ENCODE results near the gene PABPN1L. TPM values are rescaled to one million over a fixed set of nuclear protein-coding genes. Genes with fewer than 3 reads are reported as not detected.
"Not testable (repeated sequence)": the region's sequence is repeated elsewhere in the genome, so short reads cannot be mapped to it uniquely, and the experiment has no call there.

The PABPN1L gene
- total RNA-seq, 2 donors from 2014 or later, result not detected

- intact Hi-C loops (cut with DNase I), result no loop called here
- DNase-seq (ENCODE audit: low spot score), result no peak
These were observed 26.5 kb downstream of the PABPN1L start for GRCh38 chr16:88839745-88840599.

DNA sequence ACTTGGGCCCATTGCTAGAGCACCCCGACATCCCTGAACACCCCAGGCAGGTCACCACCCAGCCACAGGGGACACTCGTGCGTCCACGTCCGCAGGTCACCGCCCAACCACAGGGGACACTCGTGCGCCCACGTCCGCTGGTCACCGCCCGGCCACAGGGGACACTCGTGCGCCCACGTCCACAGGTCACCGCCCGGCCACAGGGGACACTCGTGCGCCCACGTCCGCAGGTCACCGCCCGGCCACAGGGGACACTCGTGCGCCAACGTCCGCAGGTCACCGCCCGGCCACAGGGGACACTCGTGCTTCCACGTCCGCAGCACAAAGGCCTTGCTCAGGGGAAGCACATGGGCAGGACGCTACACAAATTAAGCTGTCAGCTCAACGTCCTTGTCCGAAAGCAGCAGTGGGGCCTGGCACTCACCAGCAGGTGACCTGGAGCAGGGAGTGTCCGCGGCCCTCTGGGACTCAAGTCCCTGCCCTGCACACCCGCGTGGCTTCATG, 27.4 kb downstream of the PABPN1L start:
- intact Hi-C loops (cut with DNase I), result no loop called here
- no peak for DNase-seq (ENCODE audit: low spot score)

DNA sequence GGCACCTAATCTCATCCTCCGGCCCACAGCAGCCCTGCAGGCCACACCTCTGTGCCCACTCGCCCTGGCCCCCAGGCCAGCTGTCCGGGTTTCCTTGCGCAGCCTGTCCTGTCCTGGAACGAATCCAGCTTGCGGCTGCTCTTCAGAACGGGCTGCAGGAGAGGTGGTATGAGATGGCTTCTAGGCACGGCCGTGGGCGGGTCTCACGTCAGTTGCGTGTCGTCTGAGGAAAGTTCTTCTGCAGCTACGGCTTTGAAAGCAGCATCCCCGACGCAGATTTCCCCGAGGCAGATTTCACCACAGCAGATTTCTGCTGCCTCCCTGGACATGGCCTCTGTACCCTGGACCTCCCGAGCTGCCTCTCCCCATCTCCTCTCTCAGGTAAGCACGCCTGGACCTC, 27.9 kb downstream of the PABPN1L start:
- DNase-seq (ENCODE audit: low spot score), result no peak
- intact Hi-C loops (cut with DNase I), result no loop called here

- no peak for DNase-seq (ENCODE audit: low spot score)
- intact Hi-C loops (cut with DNase I), result no loop called here
These were observed 28.7 kb downstream of the PABPN1L start for GRCh38 chr16:88837806-88838205.

- intact Hi-C loops (cut with DNase I), result no loop called here
- no peak for DNase-seq (ENCODE audit: low spot score)
These were observed 29.7 kb downstream of the PABPN1L start for GRCh38 chr16:88836791-88837190.

DNA sequence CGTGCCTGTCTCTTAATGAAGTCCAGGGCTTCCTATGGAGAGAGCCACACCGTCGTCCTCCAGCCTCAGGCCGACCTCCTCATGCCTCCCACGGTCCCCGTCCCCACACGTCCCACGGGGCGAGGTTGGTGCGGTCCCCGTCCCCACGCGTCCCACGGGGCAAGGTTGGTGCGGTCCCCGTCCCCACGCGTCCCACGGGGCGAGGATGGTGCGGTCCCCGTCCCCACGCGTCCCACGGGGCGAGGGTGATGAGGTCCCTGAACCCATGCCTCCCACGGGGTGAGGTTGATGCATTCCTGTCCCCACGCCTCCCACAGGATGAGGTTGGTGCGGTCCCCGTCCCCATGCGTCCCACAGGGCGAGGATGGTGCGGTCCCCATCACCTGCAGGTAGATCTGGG, 30.6 kb downstream of the PABPN1L start:
- DNase-seq (ENCODE audit: low spot score), result no peak
- intact Hi-C loops (cut with DNase I), result no loop called here

DNA sequence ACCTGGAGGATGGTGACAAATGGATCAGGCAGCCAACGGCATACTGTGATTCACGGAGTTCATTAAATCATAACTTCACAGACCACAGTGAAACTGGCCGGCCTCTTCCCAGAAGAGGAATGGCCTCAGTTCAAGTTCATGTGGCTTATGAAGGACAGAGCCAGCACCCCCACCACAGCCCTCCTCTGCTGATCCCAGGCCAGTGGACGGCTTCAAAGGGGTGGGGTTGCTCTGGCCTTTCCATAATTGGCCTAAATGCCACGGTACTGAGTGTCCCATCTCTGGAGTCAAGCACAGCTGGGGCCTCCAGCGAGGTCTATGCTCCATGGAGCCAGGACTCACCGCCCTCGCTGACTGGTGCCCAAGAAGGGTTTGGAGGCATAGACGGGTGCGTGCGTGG, 31.1 kb downstream of the PABPN1L start:
- peak; percentile 93 for DNase-seq (ENCODE audit: low spot score)
- intact Hi-C loops (cut with DNase I), result no loop called here

DNA sequence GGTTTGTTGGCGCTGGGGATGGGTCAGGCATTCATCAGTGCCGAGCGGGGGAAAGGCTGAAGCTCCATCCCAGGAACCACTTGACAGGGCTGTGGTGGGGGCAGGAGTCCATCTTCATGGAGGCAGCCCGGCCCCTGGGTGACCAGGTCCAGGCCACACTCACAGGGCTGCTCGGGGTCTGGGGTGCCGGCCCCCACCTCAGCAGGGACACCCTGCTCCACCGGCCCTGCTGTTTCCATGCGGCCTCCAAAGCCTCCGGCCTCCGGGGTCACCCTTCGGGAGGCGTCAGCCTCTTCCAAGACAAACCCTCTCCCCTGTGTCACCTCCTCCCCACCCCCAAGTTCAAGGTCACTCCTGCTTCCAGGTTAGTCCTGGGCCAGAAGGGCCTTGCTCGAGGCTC, 31.8 kb downstream of the PABPN1L start:
- no peak for DNase-seq (ENCODE audit: low spot score)
- intact Hi-C loops (cut with DNase I), result loop anchor here in 1 of 2 donors (1.0 kb wide), 1 partner anchor 28 kb away; no protein-coding TSS in a partner anchor

- intact Hi-C loops (cut with DNase I), result no loop called here
- no peak for DNase-seq (ENCODE audit: low spot score)
These were observed 33.4 kb downstream of the PABPN1L start for GRCh38 chr16:88833086-88833485.

DNA sequence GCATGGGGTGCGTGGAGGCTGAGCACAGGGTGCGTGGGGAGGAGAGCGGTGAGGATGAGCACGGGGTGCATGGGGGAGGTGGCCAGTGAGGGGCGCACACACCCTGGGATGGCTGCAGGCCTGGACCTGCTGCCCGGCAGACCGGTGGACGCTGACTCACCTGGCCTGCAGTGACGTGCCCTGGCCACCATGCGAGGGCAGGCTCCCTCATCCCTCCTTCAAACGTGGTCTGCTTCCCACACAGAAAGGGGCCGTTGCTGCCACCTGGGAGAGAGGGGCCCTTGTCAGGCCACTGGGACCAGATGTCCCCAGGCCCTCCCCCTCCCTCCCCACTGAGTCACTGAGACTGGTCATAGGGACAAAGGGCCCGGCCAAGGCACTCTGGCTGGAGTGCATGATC, 34.6 kb downstream of the PABPN1L start:
- DNase-seq (ENCODE audit: low spot score), result no peak
- intact Hi-C loops (cut with DNase I), result no loop called here

DNA sequence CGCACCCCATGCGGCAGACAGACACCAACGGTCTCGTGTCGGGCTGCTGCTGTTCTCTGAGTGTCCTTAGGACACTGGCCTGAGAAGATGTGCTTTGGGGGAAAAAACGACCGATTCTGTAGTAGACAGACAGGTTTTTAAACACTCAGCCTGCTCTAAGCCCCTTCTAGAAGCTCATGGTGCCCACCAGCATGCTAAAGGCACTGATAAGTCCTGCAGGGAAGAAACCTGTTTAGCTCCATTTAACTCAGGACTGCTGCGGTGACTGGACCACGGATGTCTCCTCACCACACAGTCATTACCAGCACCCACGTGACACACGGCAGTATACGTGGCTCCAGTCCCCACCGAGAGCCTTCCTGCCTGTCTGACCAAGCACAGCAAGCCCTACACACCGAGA, 35.7 kb downstream of the PABPN1L start:
- no peak for DNase-seq (ENCODE audit: low spot score)
- intact Hi-C loops (cut with DNase I), result no loop called here

DNA sequence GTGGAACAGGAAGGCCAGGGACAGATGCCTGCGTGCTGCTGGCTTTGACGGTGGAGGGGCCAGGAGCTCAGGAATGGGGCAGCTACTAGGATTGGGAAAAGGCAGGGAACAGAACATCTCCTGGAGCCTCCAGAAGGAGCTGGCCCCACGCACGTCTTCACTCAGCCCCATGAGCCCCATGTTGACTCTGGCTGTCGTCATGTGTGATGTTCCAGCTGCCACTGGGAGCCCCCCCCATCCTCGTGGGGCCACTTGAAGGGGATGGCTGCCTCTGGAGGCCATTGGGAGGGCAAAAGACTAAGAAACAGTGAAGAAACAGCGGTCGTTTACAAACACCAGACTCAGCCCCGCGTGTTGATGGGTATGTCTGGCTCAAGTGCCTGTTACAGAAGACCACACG, 36.2 kb downstream of the PABPN1L start:
- intact Hi-C loops (cut with DNase I), result no loop called here

GRCh38 chr16:88828711-88829110, 37.7 kb downstream of the PABPN1L start:
- intact Hi-C loops (cut with DNase I), result no loop called here
- DNase-seq (ENCODE audit: low spot score), result no peak

More for the DNA sequence above, 36.2 kb downstream of the PABPN1L start:
- no peak for DNase-seq (ENCODE audit: low spot score)

DNA sequence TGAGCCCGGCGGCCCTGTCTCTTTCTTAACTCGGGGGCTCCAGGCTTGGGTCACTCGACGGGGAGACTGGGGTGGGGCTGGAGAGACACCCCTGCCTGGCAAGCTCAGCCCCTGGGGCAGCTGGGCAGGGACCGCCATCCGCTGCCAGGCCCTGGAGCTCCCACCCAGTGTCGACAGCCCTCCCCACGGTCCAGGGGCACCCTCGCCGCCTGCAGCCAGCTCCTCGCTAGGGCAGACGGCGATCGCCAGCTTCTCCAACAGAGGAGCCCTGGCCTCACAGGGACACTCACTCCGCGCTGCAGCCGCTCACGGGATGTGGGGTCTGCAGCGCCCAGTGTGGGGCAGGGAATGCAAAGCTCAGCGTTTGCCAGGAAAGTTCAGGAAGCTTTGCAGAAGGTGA, 38.7 kb downstream of the PABPN1L start:
- intact Hi-C loops (cut with DNase I), result no loop called here
- DNase-seq (ENCODE audit: low spot score), result no peak

GRCh38 chr16:88826070-88826840, 40.2 kb downstream of the PABPN1L start:
- intact Hi-C loops (cut with DNase I), result no loop called here
- no peak for DNase-seq (ENCODE audit: low spot score)

GRCh38 chr16:88825146-88825545, 41.3 kb downstream of the PABPN1L start:
- no peak for DNase-seq (ENCODE audit: low spot score)
- intact Hi-C loops (cut with DNase I), result no loop called here

DNA sequence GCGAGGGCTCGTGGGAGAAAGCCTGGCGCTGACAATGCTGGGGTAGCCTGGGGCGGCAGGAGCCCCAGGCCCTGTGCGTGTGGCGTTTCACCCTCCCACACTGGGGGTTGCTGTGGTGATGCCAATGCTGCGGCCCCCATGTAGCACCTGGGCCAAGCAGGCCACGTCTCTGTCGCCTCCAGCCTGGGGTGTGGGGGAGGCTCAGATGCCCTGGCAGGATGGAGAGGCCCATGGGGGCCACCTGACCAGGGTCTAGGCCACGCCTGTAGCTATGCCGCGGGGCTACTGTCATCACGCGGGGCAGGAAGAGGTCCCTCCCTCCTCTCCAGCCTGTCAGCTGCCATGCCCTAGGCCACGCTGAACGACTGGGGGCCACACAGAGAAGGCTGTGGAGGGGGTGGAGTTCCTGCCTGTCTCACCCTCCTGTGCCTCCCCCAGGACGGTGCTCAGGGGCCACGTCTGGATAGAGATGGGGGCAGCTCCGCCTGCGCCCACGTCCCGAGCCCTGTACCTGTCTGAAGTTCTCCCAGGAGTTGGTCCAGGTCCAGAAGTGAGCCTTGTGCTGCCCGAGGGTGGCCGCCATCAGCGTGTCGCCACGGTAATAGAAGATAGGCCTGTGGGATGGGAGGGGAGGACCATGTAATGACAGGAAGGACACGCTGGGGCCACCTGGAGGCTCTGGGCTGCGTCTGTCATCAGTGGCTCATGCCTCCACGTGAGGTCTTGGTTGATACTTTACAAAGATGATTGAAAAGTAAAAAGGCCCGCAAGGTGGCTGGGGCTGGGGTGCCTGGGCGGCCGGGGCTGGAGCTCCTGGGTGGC, 42.0 kb downstream of the PABPN1L start:
- intact Hi-C loops (cut with DNase I), result no loop called here

GRCh38 chr16:88823646-88824045, 42.8 kb downstream of the PABPN1L start:
- DNase-seq (ENCODE audit: low spot score); intact Hi-C loops (cut with DNase I): not testable (repeated sequence)

More for the DNA sequence above, 42.0 kb downstream of the PABPN1L start:
- no peak for DNase-seq (ENCODE audit: low spot score)

DNA sequence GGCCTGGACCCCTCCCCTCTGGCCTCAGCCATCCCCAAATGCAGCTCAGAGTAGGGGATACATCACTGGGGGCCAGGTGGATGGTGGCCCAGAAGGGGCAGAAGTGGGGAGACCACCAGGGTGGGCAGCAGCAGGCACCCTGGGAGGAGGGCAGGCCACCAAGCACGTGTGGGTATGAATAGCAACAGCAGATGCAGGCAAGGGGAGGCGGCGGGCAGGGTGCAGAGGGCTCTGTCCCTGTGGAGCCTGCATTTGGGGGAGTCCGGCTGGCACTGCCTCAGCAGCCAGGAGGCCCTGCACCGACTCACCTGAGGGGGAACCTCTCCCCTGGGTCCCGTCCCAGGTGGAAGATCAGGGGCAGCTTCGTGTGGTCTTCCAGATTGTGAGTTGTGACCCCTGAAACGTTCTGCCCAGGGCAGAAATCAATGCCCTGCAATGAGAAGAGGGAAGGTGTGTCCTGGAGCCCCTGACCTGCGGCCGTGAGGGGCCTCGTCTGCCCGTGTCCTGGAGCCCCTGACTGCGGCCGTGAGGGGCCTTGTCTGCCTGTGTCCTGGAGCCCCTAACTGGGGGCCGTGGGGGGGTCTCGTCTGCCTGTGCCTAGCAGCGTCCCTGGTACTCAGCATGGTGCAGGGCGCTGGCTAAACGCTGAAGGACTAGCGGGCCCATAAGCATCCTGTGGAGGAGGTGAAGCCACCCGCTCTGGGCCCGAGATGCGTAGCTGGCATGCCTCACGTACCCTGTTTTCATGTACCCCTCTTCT, 44.0 kb downstream of the PABPN1L start:
- intact Hi-C loops (cut with DNase I), result no loop called here
- DNase-seq (ENCODE audit: low spot score), result no peak
